Activated CD4-positive, alpha-beta T cell treated with anti-CD3 and anti-CD28 coated beads, Interleukin-2, amount 50 U/mL, for 4 hours (primary cell): ENCODE results near the gene LRRC28.

Experiments
- DNase-seq, 2 experiments: peaks; one replicate each; pipeline ENCODE4 v3.0.0-alpha.2; 2020

The LRRC28 gene

DNA sequence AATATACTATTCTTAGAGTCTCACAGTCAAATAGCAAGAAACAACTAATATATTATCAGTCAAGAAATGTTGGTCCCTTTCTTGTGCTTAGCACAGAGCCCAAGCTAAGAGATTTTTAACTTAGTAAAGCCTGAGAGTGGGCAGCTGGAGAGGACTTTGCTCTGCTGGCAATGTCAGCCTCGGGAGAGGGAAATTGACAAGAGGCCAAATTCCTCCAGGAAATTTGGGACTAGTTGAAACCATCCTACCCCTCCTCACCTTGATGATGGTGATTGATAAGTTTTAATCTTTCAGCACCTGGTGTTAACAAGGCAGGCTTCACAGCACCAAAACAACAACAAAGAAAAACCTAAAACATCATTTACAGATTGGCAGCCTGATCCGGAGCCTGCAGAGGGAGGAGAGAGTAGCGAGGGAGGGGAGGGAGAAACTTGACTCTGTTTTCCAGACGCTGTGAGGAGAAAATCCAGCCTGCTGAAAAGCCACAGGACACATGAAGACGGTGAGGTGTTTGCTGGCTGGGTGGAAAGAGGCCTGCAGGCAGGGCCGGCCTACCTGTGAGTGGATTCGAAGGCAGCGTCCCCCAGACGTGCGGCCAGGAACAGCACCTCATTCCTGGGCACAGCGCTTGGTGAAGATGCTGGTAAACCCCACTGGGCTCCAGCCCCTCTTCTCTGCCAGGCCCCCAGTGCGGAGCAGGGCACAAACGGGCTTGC lies 150.9 kb downstream of the LRRC28 start:
- no peak for DNase-seq

DNA sequence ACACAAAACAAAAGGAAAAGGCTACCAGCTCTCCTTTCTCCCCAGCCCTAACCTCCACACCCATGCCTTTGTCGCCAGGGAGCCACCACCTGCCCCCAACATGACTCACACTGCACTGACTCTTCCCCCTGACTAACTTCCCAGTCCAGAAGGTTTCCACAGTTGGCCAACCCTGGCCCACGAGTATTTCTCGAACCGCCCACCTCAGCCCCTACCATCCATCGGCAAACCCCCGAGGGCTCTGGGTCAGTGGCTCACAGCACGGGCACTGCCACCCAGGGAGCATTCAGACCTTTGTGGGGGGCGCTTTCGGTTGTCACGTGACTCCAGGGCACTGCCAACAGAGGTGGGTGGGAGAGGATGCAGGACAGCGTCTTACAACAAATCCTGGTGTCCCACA lies 152.3 kb downstream of the LRRC28 start:
- DNase-seq: no peak

DNA sequence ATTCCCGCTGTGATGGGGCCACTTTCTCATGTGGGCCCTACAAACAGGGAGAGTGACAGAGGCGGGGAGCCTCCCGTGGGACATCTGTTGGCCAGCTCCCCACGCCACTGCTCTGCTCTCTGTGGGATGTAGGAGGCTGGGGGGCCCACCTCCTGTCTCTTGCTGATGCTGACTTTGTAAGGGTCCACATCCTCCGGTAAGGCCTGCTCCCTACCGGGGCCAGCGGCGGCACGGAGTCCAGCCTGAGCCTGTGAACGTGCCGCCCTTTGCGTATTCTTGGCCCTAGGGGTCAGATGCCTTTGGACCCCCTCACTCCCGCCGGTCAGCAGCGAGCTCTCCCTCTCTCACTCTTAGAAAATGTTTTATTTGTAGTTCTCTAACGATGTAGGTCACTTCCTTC lies 153.2 kb downstream of the LRRC28 start:
- no peak for DNase-seq

DNA sequence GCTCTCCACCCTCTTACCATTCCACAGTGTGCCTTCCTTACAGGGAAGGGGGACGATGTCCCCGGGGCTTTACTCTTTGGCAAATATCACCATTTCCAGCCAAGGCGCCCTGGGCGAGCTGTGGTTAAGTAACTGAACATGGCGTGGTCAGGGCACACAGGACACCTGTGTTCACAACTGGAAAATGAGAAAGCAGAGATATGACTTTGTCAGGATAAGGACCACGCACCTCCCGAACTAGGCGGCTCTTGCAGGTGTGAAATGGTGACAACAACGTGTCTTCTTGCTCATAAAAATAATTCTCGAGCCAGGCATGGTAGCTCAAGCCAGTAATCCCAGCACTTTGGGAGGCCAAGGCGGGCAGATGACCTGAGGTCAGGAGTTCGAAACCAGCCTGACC lies 154.8 kb downstream of the LRRC28 start:
- no peak for DNase-seq

DNA sequence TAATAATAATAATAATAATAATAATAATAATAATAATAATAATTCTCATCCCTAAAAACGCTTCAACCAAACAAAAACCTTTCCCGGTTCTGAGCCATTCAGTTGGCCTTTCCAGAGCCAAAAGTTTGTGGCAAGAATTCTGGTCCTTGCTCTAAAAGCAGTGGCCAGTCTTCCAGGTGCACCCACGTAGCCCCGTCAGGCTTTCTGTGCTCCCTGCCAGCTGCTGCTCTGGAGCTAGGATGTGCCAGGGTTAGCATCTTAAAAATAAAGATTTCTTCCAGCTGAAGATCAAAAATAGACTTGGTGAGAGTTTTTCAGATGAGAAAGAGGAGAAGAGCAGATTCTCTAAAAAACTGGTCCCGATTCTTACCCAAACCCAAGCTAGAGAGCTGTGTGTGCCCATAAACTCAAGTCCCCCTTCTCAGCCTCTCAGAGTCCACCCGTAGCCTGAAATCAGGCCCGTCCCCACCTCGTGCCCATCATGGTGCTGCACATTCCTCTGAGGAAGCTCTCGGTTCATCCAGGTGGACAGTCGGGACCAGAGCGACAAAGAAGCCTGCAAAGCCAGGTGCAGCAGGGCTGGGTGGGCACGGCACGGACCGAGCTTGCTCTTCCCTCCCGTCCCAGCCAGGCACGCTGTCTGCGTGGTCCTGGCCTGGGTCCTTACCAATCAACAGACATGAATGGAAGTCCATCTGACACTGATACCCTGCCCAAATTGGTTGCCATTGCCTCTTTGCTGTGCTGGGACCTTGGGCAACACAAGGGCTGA lies 155.6 kb downstream of the LRRC28 start:
- no peak for DNase-seq

DNA sequence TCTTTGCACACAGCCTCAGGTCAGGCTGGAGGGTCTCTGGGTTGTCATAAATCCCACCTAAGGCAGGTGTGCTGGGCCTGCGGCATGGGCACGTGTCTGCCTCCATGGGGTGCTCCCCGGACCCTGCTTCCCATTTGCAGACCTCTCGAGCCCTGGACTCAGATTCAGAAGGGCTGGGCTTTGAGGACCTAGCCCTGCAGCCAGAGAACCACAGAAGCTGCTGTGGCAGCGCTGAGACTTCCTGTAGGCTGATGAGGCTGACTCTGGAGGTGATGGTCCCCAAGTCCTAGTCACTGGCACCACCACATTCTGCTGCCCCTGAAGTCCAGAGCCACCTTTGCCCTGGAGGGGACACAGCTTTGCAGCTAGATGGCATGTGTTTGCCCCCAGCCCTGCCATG lies 156.4 kb downstream of the LRRC28 start:
- DNase-seq: no peak

DNA sequence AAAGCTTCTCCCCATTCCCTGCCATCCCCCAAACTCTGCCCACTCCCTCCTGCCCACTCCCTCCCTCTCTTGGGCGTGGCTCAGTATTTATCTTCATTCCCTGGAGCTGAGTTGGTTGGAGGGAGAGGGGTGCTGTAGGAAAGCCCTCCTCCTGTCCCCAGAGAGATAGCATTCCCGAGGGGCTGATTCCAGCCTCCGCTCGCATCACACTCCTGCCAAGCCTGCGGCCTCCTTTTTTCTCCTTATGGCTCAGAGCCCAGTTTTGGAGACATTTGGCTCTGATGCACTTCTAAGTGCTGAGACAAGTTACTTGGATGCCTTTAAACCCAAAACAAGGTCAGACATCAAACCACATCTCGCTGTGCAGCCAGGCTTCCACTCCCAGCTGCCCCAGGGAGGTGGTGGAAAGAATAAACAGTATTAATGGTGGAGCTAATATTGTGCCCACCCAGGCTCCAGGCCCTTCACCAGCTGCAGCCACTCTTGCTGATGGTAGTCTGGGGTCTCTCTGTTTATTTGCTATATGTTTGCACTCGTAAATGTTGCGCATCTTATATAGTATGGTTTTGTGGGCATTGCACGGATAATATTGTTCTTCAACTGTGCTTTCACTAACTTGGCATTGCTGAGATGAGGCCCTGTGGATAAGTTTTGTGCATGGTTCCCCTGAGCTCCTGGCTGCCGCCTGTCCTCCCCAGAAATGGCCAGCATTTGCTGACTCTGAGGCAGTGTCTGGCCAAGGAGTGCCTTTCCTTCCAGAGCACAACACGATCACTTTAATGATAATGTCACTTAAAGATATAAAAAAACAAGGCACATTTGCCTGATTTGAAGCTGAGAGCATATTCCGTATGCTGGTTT lies 157.2 kb downstream of the LRRC28 start:
- no peak for DNase-seq

DNA sequence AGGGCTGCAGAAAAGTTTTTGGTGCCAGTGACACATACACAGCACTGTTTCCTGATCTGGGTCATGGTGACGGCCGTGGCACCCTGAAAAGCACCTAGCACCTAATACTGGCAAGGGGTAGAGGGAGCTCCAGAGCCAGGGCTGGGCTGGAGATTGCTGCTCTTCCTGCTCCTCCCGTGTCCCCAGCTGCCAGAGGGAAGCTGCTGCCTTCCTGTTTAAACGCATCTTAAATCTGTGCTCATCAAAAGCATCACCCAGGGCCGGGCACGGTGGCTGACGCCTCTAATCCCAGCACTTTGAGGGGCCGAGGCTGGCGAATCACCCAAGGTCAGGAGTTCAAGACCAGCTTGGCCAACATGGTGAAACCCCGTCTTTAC lies 157.8 kb downstream of the LRRC28 start:
- DNase-seq: peak; percentile 11 to 15

DNA sequence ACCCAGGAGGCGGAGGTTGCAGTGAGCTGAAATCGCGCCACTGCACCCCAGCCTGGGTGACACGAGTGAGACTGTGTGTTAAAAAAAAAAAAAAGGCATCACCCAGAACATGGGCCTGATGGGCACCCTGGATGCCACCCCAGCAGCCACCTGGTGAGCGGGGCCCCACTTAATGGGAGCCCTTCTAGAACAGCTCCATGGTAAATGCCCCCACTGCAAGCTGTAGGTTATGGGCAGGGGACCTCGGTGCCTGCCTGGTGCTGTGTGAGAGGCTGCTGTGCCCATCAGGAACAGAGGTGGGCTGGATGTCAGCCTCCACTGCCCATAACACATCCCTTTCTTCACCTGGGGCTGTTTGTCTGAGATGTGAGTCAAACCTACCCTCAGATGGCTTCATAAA lies 158.3 kb downstream of the LRRC28 start:
- DNase-seq: no peak

DNA sequence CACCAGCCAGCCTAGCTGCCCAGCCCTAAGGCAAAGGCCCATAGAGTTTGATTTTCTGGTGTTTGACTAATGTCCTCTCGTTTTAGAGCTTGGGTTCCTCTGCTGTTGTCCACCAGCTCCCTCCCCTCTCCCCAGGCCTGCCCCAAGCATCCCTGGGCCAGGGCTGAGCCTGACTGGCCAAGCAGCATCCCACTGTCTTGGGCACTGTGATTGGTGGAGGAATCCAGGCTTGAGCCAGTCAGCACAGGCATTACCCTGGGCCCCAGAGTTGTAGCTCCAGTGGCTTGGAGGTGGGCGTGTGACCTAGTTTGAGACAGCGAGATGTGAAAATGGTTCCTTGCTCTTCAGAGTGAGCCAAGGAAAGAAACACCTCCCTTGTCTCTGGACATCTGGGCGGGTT lies 159.2 kb downstream of the LRRC28 start:
- no peak for DNase-seq

DNA sequence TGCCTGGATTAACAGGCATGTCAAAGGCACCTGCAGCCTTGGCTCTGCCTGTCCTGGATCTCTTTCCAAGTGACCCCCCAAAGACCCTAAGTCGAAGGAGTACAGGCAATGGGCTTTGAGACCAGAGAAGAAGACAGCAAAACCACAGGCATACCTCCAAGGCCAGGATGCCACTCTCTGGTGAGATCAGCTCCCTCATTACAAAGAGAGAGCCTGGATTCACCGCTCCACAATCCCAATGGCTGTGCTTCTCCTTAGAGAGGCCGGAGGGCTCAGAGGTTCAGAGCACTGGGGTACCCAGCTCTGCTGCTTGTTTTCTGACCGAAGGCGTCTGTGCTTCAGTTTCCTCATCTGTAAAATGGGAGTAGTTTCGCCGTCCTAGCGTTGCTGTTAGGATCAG lies 160.0 kb downstream of the LRRC28 start:
- DNase-seq: no peak

DNA sequence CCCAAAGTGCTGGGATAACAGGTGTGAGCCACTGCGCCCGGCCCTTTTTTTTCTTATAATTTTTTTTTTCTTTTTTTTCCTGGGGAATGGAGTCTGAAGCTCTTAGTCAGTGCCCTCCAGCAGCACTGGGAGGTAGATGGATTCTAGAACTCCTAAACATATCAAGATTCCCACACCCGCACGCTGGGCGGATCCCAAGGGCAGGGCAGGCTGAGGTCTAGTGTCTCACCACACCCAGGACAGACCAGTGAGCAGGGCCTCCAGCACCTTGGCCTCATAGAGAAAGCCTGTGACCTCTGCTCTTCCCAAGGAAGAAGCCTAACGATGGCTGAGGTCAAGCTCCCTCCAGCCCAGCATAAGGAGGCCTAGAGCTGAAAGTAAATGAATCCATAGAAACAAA lies 160.8 kb downstream of the LRRC28 start:
- no peak for DNase-seq

DNA sequence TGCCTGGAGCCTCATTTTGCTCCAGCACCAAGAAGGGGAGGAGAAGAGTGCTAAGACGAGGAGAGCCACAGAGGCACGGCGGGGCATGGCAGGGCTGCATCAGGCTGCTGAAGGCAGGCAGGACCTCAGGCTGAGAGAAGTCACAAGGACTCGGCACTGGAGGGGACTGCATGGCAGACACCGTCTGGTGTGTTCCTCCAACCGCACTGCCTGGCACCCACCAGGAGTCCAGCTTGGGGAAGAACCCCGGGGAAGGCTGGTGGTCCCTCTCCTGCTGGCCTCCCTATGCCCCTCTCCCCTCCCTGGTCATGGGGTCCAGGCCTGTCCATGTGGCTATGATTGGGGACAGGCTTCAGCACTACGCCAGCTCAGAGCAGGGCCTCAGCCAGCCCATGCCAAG lies 161.3 kb downstream of the LRRC28 start:
- no peak for DNase-seq

DNA sequence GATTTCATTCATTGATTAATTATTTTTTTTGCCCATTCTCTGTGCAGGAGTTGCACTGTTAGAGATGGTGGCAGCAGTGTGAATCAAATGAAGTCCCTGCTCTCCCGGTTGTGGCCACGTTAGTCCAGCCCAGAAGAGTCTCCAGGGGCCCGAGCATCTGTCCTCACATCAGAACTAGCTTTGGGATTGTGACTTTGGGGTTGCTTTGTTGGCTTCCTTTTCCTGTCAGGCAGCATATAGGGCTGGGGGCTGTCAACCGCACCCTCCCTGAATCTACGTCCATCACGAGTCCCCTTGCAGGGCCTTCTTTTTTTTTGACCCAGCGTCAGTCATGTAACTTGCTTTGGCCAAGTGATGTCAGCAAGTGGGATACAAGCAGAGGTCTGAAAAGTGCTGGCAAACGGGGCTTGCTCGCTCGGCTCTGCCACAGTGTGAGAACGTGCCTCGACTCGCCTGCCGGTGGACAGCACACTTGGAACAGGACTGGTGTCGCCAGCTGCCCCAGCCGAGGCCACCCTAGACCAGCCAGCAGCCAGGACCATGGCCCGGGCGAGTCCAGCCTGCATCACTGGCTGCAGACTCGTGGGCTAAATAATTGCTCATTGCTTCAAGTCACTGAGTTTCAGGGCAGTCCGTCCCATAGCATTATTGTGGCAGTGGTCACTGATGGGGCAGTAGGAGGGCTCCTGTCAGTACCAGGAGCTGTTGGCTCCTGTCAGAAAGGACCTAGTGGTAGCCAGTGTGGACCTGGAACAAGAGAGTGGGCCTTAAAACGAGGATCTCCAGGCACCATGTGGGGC lies 162.9 kb downstream of the LRRC28 start:
- DNase-seq: no peak

DNA sequence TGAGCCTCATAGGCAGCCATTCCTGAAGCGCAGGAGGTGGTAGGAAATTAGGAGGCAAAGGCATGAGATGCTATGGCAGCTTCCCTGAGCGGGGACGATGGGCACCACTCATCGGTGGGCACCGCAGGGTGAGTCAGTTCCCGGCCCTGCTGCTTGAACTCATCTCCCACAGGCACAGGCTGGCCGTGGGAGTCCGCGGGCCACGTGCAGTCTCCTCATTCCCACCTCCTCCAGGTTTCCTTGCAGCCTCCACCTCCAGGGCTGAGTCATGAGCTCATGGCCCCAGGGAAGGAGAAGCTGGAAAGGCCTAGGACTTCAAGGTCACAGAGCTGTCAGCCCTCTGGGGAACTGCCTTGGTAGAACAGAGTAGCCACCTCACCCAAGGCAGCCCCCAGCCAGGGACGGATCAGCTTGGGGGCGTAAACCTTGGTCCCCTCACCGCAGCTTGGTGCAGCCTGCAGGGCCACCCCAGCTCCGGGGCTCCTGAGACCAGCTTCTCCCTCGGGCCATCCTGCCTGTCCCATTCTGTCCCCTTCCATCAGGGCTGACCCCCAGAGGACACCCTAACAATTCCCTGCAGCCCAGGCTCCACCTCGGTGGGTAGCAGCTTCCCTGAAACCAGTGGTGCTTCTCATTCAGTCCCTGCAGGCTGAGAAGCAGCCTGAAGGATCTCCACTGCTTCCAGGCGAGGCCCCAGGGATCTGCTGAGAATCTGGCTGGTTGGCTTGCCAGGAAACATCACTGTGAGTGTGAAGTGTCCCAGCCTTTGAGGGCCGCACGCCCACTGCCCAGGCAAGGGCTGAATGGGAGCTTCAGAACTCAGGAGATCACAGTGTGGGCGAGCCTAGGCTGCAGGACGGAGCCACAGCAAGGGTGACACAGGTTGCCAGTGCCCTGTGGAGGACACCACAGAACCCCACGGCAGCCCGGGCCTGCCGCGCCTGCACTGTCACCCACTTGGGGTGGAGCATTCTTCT lies 163.8 kb downstream of the LRRC28 start:
- DNase-seq: no peak

DNA sequence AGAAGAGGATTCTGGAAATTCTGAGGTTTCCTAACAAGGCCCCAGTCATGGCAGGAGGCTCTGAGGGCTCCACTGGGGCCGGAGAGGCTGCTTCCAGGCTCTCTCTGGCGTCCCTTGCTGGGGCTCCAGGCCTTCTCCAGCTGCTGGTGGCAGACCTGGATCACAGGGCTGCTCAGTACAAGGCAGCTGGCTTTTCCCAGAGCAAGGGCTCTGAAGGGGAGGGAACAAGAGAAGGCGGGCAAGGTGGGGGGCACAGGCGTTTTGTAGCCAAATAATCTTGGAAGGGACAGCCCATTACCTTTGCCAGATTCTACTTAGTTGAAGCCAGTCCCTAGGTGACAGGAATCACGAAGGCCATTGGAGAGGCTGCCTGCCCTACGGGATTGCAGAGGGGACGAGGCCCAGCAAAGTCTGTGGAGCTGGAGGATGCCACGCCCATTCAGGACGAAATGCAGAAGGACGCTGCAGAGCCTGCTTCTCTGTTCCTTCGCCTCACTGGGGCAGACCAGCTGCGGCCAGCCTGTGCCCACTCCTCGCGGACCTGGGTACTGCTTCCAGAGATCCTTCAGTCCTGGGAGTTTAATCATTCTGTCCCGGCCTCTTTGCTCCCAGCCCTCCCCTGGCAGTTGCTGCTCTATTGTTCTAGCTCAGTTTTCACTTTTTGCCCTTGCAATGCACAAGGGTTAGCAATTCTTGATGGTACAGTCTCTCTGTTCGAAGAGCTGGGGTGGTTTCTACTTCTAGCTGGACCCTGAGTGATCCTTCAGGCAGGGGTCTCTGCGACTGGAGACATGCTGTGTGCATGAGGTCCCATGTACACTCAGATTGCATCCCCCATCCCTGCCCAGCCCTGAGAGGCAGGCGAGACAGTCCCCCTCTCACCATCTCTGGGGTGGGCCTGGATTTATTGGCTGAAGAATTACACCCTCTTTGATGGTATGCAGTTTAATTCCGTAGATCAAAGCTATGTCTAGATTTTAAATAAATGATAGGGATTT lies 165.2 kb downstream of the LRRC28 start:
- DNase-seq: no peak

DNA sequence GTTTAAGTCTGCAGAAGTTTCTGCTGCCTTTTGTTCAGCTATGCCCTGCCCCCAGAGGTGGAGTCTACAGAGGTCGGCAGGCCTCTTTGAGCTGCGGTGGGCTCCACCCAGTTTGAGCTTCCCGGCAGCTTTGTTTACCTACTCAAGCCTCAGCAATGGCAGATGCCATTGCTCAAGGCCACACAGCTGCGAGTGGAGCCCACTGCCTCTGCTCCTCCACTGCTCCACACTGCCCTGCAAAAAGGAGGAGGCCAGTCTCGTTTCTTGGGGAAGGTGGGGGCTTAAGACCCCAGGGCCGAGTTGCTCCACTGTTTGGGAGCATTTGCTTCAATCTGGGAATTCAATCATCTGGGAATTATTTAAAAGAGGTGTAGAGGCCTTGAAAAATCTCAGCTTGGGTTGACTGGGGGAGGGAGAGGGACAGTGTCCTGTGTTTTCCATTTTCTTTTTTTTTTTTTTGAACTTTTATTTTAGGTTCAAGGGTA lies 169.9 kb downstream of the LRRC28 start:
- peak; percentile 34 to 49 for DNase-seq

DNA sequence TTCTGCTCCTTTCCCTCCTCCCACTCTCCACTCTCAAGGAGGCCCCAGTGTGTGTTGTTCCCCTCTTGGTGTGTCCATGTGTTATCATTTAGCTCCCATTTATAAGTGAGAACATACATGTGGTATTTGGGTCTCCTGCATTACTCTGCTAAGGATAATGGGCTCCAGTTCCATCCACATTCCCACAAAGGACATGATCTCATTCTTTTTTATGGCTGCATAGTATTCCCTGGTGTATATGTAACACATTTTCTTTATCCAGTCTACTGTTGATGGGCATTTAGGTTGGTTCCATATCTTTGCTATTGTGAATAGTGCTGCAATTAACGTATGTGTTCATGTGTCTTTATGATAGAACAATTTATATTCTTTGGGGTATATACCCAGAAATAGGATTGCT lies 170.5 kb downstream of the LRRC28 start:
- no peak for DNase-seq

DNA sequence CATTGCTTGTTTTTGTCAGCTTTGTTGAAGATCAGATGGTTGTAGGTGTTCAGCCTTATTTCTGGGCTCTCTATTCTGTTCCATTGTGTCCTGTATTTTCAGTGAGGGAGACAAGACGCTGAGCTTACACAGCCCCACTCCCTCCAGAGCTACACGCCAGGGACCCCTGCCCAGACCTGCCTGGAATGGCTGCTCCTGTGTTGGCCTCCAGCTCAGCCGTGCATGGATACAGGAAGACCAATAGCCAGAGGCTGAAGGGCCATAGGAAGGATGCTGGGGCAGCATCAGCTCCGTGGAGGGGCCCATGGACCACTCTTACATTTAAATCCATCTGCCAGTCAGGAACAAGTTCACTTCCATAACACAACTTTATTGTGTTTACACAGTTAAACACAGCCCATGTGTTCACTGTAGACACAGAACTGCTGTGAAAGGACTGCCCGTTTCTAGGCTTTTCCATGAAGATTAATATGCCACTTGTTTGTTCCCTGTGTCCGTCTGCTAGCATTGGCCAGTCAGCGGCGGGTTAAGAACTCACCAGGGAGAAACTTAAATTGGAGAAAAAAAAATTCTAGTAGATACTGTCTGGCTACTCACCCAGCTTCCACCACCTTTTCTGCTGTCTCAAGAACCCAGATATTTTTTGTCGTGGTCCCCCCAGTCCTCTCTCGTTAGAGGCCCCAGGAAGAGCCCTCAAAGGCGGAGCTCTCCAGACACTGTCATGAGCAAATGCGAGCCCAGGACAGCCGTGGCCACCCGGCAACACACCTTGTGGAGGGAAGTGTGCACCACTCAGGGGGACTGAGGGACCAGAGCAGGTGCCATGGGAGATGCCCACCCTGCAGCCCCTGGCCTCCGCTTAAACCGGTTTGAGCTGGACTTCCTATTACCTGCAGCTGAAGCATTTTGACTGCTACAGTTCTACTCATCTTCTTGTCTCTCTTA lies 172.2 kb downstream of the LRRC28 start:
- no peak for DNase-seq
